IPS-NIHi11 (cell line): Measurements from ENCODE around the gene AMDHD2.
A peak's percentile ranks its signal among the peaks of the same experiment; 100 is the strongest.

Experiments
- DNase-seq: peaks from one replicate; pipeline ENCODE4 v3.0.0; 2012; ENCODE audit warnings: mixed read lengths, low spot score

Gene AMDHD2

DNA sequence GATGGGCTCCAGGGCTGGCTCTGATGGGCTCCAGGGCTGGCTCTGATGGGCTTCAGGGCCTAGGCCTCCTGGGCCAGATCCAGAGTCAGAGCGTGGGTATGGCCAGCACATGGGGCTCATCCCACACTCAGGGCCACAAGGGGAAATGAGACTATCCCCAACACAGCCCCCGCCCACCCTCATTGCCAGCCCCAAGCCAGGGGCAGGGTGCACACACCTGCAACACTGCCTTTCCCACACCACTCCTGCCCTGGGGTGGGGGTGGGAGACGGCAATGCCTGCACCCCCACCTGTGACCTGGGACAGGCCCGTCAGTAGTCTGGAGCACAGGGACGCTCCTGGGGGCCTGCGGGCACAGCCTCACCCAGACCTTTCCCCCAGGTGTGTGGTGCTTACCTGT is 20.7 kb upstream of the AMDHD2 start:
- DNase-seq = no peak

DNA sequence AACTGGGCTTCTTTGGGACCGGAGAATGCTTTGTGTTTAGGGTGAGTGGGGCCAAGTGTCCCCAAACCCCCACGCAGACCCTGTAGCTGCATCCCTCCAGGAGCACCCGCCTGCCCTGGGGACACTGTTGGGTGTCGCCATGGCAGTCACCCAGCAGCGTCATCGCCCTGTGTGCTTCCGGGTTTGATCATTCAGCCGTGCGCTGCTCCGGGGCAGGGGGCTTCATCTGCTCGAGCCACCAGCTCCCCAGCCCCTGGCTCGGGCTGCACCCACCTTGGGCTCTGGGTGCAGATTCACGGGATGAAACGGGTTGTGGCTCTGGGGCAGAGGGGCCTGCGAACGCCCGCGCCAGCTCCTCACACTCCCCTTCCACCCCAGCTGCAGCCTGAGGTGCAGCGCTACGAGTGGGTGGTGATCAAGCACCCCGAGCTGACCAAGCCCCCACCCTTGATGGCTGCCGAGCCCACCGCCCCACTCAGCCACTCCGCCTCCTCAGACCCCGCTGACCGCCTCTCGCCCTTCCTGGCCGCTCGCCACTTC is 20.2 kb upstream of the AMDHD2 start:
- DNase-seq = no peak

DNA sequence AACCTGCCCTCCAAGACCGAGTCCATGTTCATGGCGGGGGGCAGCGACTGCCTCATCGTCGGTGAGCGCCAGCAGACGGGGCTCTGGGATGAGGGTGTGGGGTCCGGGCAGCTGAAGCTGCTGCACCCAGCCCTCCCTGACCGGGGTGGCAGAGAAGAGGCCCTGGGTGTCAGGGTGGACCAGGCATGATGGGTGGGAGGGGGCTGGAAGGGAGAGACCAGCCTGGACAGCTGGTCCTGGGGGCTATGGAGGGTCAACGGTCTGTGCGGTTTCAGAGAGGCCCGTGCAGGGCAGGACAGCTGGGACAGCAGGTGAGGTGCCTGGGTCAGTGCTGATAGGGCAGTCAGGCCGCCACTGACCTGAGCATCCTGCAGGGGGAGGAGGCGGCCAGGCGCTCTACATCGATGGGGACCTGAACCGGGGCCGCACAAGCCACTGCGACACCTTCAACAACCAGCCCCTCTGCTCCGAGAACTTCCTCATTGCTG is 19.7 kb upstream of the AMDHD2 start:
- no peak for DNase-seq

DNA sequence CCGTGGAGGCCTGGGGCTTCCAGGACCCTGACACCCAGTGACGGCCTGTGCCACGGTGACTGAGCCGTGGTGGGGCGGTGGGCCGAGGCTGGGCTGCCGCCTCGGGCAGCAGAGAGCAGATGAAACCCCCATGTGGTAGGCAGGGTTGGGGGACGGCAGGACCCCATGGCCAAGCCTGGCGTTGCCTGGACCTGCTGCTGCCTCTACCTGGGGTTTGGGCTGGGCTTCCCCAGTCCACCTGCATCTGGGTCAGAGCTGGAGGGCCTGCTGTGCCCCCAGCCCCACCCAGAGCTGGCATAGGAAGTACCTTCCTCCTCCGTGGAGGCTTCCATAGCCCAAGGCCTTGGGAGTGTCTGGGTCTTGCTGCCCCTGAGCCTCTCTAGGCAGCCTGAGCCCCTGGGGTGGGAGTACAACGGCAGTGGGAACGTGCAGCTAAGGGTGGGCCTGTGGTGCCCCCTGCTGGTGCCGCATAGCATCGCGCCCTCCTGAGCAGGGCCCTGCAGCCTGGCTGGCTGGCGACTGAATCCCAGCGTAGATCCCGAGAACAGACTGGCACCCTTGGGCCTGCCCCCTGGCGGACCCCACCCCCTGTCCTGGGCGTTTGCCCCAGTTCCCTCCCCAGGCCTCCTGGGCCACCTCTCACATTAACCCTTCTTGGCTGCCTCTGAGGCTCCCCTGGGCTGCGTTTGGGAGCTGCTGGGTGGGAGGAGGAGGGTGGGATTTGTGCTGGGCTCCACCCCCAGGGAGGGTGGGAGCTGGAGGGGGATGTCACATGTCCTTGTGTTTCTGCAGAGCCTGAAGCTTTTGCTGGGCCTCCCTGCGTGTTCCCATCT is 19.0 kb upstream of the AMDHD2 start:
- peak; percentile 94 for DNase-seq

DNA sequence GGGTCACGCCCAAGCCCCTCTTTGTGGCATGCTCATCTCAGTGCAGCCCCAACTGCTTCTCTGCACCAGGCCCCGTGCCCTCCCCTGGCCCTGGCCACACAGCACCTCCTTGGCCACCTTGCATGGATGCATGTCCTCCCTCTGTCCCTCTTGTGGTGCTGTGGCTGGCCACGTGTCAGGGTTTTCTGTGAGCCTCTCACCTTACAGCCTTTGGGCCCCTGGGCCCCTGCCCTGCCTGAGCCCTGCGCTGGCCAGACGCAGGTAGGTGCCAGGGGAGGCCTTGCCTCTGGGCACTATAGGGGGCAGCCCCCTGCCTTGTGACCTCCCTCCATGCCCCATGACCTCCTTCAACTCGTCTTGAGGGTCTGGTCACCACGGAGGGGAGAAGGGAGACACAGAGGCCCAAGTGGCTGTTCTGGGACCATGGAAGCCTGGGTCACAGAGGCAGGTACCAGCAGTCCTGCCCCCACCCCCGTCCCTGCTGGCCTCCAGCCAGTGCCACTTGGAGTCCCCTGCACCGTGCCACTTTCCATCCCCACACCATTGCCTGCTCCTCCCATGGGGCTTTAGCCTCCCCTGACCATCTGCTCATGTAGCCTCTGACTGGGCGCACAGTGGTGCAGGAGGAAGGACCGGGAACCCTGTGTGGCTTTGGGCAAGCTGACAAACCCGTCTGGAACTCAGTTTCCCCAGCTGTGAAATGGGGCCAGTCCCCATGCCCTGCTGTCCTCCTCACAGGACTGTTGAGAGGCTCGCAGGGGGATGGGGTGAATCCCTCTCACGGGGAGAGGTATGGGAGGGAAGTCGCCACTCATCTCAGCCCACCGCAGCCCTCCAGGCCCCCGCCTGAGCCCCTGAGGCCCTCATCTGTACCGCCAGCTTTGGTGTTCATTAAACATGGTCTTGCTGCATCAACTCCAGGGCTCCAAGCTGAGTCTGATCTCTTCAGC is 17.9 kb upstream of the AMDHD2 start:
- DNase-seq = no peak

DNA sequence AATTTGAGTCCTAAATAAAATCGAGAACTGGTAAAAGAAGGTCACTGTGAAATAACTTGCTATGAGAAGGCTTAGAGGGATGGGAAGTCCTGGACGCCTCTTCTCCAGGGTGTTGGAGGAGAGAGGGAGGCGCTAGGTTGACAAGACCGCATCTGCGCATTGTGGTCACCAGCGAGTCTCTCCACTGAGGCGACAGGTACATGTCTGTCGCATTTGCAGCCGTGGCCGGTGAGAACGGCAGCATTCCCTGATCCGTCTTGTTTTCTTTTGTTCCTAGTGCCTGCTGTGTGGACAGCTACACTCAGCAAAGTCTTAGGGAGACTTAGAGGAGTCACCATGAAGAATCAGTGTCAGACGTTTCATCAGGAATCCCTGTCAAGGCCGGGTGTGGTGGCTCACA is 14.5 kb upstream of the AMDHD2 start:
- DNase-seq = no peak

DNA sequence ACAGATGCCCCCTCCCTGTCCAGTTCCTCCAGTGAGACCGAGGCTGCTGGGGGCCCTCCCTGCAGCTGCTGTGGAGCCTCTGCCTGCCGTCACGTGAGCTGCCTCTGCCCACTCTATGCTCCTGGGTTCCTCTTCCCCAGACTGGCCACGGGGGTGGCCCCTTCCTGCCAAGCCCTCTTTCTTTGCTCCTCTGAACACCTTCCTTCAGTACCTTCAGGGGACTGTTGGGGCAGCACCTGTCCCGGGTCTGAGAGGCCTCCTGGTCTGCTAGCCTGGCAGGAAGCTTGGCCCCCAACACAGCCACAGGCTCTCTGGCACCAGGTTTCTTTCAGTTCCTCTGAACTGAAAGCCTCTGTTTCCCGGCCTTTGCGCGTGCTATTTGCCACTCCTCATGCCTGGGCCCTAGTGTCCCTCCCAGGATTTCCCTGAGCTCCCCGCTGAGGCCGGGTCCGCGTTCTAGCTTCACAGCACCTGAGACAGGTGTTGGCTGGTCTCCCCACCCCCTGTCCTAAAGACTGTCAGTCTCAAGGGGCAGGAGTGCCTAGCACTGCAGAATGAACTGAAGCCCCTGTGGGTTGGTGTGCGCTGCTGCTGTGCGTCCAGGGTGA is 13.0 kb upstream of the AMDHD2 start:
- no peak for DNase-seq

DNA sequence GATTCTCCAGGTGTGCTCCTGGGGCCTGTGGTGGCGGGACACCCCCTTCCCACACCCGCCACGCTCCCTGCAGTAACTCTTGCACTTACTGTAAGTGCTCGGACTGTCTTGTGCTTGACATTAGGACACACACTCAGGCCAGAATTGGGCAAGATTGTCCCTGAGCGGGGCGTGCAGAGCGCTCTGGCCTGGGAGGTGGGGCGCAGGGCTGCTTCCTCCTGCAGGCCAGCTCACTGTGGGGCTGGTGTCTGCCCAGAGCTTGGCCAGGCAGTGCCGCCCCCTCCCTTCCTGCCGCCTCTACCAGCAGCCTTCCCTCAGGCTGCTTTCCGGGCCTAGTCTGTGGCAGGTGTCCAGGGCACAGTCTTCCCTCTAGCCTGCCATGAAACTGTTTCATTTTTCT is 12.5 kb upstream of the AMDHD2 start:
- DNase-seq = no peak

DNA sequence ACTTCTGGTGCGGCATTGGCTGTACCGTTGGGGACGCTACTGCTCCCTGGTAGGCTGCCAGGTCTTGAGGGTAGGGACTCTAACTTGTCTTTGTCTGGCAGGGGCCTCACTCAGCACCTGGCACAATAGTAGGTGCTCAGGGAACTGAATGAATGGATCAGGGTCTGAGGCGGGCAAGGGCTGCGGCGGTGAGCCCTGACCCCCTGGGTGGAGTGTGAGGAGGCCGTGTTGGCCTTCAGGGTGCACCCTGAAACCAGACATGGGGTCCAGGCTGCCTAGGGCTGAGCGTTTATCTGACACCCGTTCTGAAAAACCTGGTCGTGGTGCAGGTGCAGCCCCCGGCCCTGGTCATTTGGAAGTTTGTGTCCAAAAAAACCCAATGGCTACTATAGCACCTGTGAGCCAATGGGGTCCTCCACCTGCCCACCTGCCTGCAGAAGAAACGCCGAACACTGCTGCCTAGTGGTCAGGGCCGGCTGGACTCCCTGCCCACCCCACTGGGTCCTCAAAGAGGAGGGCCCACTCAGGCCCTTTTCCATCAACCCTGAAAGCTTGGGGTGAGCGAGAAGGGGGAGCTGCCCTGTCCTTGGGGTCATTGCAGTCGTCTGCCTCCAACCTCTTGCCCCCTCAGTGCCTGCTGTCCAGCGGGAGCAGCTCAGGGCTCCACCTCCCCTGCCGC is 11.3 kb upstream of the AMDHD2 start:
- no peak for DNase-seq

DNA sequence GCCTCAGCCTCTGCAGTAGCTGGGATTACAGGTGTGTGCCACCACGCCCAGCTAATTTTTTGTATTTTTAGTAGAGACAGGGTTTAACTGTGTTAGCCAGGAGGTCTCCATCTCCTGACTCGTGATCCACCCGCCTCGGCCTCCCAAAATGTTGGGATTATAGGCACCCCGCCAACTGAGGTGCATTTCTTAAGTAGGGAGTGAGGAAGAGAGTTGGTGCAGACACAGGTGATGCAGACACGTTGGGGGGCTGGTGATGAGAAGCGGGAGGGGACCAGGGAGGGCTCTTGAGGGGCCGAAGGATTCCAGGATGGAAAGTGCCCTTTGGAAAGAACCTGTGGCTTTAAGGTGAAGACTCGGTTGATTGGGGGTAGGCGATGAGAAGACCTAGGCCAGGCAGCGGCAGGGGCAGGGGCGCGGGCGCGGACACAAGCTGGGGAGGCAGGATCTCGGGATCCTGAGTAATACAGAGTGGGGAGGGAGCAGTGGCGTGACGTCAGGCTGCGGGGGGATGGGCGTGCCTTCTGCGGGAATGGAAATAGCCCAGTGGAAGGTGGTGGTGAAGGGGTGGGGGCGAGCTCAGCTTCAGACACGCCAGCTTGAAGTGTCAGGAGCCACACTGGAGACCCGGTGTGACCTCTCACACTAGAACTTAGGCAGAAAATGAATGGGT is 8.9 kb upstream of the AMDHD2 start:
- DNase-seq = no peak

DNA sequence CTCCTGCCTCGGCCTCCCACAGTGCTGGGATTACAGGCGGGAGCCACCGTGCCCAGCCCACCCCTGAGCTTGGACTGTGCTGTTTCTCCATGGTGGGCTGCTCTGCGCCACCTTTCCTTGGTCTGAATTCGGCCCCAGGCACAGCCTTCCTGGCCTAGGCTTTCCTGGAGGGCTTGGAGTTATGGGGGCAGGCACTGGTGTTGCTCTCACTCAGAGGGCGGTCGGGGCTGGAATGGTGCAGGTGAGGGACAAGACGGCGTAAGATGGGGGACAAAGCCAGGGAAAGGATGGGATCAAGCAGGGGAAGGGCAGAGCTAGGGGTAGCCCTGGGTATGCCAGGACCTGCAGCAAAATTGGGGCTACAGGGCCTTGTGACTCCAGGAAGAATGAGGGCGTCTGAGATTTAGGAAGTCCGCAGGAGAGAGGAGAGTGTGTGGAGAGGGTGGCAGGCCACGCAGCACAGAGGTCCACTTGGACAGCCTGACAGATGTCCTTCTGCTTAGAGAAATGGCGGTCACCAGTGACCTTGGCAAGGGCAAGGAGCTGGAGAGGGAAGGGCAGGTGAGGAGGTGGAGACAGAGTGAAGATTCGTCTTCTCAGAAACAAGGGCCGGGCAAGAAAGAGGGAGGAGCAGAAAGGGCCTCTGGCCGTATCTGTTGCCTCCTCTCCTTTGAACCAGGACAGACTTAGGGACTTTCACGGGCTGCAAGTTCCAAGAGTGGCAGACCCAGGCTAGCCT is 8.0 kb upstream of the AMDHD2 start:
- DNase-seq = no peak

DNA sequence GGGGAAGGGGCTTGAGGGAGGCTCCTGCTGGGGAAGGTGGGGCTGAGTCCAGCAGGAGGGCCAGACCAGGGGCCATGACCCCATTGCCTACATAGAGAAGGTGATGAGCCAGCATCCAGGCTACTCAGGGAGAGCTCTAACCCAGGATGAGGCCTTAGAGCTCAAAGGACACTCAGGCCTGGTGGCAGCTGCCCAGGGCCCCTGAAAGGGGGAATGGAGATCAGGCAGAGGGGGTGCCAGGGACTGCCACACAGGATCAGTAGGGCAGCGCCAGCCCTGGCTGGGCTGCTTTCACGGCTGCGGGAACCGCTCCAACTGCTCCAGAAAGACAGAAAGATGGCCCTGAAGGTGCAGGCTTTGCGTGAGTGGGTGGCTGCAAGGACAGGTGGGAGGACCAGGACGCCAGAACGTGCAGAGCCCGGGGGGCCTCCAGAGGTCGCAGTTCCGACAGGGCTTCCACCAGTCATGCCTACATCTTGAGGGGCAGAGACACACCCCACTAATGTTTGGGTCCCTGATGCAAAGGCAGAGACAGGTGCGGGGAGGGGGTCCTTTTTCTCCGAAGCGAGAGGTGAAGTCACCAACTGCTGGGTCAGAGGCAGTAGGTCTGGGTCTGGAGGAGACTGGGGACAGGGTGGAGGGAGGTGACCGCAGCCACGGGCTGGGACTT is 7.3 kb upstream of the AMDHD2 start:
- DNase-seq = peak; percentile 63

DNA sequence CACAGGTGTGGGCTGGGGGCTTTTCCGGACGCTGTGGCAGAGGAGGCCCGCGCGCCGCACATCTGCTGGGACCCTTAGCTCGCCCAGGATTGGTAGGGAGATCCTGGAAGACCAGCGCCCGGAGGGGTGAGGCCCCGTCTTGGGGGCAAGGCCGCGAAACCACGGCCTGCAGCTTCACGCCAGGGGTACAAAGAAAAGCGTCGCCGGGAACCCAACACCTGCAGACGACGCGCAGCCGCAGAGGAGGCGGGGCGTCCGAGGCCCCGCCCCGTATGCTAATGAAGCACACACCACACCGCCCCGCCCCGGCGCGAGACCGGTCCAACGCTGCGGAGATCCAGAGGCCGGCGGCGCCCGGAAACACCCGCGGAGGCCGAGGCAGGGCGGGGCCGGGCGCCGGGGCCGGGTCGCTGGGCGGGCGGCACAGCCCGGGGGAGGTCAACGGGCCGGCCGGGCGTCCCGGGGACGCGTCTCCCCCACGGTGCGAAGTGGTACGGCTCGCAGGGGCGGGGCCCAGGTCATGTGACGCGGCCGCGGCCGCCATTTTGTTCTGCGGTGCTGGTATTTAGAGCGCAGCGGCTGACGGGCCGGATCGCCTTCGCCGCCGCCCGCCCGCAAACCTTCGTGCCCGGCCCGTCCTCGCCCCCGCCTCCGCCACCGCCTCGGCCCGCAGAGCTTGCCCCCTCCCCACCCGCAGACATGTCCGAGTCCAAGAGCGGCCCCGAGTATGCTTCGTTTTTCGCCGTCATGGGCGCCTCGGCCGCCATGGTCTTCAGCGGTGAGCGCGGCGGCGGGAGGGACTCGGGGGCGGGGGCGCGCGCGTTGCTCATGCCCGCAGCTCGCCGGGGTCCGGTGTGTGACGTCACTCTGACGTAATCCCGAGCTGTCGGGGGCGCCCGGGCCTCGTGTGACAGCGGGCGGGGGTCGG is 6.5 kb upstream of the AMDHD2 start, which contains the start of gene ATP6V0C:
Gene ATP6V0C, plus strand, starts transcription at position 548 of the 928 bp plus-strand sequence. Its CDS starts 152 bp downstream, at position 700.
- peak; percentile 96 for DNase-seq

DNA sequence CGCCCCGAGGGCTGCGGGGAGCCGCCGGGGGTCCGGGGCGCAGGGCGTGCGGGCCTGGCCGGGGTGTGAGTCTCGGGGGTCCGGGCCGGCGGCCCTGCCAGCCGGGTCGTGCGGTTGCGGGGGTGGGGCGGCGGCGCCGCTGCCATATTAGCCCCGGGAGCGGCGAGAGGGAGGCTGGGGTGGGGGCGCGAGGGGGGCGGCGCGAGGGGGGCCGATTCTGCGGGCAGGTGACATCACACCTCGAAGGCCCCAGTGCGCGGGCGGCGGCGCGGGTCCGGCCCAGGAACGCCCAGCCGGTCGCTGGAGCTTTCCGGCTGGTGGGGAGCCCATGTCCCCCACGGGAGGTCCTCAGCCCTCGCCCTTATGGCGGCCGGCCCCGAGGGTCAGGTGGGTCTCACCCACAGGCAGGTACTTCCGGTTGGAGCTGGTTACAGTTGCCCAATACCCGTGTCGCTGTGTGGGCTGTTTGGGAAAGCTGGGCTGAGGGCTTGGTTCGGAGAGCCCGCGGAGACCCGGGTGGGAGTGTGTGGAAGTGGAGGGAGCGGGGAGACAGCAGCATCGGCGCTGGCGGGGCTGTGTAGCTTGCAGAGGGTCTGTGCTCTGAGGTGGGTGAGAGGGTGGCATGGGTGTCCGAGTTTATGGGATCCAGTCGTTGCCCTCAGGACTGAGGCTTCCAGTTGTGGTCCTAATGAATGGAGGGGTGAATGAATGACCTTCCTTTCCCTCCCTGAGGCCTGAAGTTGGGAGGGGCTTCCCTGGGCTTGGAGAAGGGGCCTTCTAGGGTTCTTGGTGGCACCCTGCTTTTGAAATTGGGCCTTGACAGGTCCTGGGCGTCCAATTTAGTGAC is 5.6 kb upstream of the AMDHD2 start:
- peak; percentile 30 for DNase-seq

DNA sequence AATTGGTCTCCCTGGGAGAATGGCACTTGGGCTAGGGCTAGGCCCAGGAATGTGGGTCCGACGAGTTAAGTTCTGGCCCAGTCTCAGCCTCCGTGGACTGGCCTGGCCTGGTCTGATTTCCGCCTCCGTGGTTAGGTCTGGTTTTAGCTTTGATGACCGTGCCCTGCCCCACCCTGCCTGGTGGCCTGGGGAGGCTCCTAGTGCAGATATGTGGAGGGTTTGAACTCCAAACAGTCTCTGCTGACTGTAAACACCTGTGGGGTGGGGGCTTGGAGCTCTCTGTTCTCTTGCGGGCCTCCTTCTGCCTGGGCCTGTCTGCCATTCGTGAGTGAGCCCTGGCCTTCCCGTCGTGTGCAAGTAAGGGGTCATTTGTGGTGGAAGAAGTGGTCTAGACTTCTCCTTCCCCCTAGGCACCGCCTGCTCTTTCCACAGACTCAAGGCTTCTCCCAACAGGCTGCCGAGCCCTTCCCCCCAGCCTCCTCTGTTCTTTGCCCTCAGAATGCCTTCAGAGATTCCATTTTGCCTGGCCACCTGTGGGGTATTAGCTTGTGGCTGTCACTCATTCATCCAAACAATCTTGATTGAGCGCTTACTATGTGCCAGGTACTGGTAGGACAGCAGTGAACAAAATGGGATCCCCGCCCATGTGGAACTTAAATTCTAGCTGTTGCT is 4.9 kb upstream of the AMDHD2 start:
- DNase-seq = no peak

DNA sequence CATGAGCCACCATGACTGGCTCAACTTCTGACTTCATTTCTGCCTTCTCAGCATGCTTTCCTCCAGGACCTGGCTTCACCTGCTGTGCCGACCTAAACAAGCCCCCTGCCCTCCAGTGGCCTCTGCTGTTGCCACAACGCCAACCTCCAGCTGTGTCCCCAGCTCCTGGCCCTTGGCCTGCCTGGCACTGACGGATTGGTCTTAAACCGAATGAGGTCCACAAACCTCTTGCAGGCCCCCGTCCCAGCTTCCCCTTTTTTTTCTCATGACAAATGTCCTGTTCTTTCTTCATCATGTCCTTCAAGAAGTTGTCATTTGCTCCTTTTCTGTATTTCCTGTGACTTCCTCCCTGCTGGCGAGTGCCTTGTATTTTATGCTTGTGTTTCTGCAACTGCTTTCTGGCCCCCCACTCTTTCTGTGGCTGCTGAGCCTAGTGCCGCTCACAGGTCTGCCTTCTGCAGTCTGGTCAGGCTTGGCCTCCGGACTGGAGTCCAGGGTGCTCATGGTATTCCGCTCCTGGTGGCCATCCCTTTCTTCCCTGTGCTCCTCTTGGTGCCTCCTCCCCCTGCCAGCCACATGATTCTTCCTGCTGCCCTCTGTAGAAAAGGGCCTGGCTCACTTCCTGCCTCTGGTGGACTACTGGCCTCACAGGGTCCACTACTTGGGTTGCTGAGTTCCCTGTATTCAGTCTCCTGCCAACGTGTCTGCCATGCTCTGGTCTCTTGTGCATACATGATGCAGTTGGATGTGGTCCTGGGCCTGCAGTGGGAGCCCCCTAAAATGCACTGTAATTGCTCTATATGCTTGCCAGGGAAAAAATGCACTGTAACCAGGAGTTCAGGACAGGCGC is 3.6 kb upstream of the AMDHD2 start:
- no peak for DNase-seq
